Heart right ventricle (tissue), 16 donors: ENCODE measurements around the gene GAA. TPM values are rescaled to one million over a fixed set of nuclear protein-coding genes. Genes with fewer than 3 reads are reported as not detected.
A peak's percentile ranks its signal among the peaks of the same experiment; 100 is the strongest.

Experiments used
- ATAC-seq, 8 donors: fragments of 200-7000 bp; cut with Tn5 transposase; one replicate each; pipeline ENCODE4 v1.9.1; 2020; ENCODE audit warnings: mild to moderate bottlenecking in 8 of 8, moderate library complexity in 8 of 8, moderate number of reproducible peaks in 1 of 8
- DNase-seq, 2 donors: peaks; one replicate each; pipeline ENCODE4 v3.0.0-alpha.2; 2020
- H3K27ac ChIP-seq, 10 donors: fragments of 200-600 bp; sonication (generic) in 2 of 10; one replicate each; pipeline versions ENCODE4 v1.5.0 to v1.8.0; 2020 to 2022; ENCODE audit warnings: mild to moderate bottlenecking in 3 of 10
- H3K27me3 ChIP-seq, 7 donors: fragments of 200-600 bp; one replicate each; pipeline ENCODE4 v1.8.0; 2021 to 2022; ENCODE audit warnings: mild to moderate bottlenecking in 2 of 7
- H3K36me3 ChIP-seq, 9 donors: fragments of 200-600 bp; sonication (generic) in 1 of 9; one replicate each; pipeline versions ENCODE4 v1.5.0 to v1.8.0; 2020 to 2022; ENCODE audit warnings: mild to moderate bottlenecking in 2 of 9
- H3K4me1 ChIP-seq, 9 donors: fragments of 200-600 bp; sonication (generic) in 1 of 9; one replicate each; pipeline versions ENCODE4 v1.5.0 to v1.8.0; 2020 to 2022; ENCODE audit warnings: mild to moderate bottlenecking in 4 of 9
- H3K4me3 ChIP-seq, 10 donors: fragments of 200-600 bp; sonication (generic) in 2 of 10; one replicate each; pipeline versions ENCODE4 v1.5.0 to v1.8.0; 2020 to 2022; ENCODE audit warnings: mild to moderate bottlenecking in 7 of 10, moderate library complexity in 2 of 10
- H3K9me3 ChIP-seq, 11 donors: fragments of 200-600 bp in 10 of 11; sonication (generic) in 2 of 11; one replicate each; pipeline versions ENCODE4 v1.5.0 to v1.8.0; 2013 to 2022; ENCODE audit warnings: mild to moderate bottlenecking in 2 of 11, control low read depth in 1 of 11, moderate library complexity in 1 of 11
- WGBS, 2 donors: extraction: QIAGEN DNeasy Blood & Tissue Kit; methylation state at CpG; one replicate each; pipeline ENCODE4 v1.1.7; 2013; ENCODE audit warnings: inconsistent platforms in 1 of 2; 5-methylcytosine and 5-hydroxymethylcytosine counted together
- intact Hi-C, 10 donors: fragments of 100-400 bp; cut with DNase I; formaldehyde crosslinking; loops; one replicate each; pipeline versions ENCODE4 v1.11.1 to v1.14.2; 2022
- polyA plus RNA-seq, 2 donors: library from polyadenylated mRNA; stranded (reverse); fragments of 200-250 nt; gene quantifications; one replicate each; pipeline ENCODE4 v1.2.3, GENCODE V29; 2013
- total RNA-seq, 10 donors: library from RNA; stranded (reverse); fragmentation: NEBNext Ultra II Directional in 3 of 10; extraction: Animal tissue kit (Norgen Biotek cat#: 25700) in 3 of 10; gene quantifications; one replicate each; pipeline versions ENCODE4 v1.2.1 to v1.2.4, GENCODE V29; 2021 to 2023
- TF ChIP-seq, protein P1 (sequence below), 9 donors: fragments of 200-600 bp; sonication (generic) in 2 of 9; IDR thresholded peaks; one replicate each; pipeline versions ENCODE4 v1.5.0 to v1.8.0; 2021 to 2022; ENCODE audit warnings: antibody characterized with exemption in 9 of 9, mild to moderate bottlenecking in 5 of 9, moderate library complexity in 1 of 9
- donor health status: Arrhythmogenic right ventricular cardiomyopathy.
- donor health status: ischemic (EF 13 %, LVEDD 7.1; RV severe dilation, severe dysfunction).
- donor health status: healthy with polysubstance abuse.
- donor health status: DM: no; HTN: yes; CAD: no.
- donor health status: DM: no; HTN: no; CAD: no.
- donor health status: ischemic (EF 25% LVEDD 6.9; RV normal size, moderate dysfunction).
- donor health status: ischemic (EF 25% LVEDD 5.7; RV mildly dilated, moderate dysfunction).
- donor health status: healthy.
- donor health status: DM: yes; HTN: yes; CAD: no.
- donor health status: Ischemic cardiomyopathy.
- donor health status: ischemic (EF 35%, LVEDD 5.7; RV mildly dilated, moderate dysfunction).
- donor health status: nonischemic (EF 11% LVEDD 7.7; RV severe dilation, severe dysfunction).
- donor health status: DM: yes; HTN: yes; CAD: no.
- donor health status: PGD.
- donor health status: ischemic (EF 29% LVEDD 5.4; RV normal size, mild dysfunction).
- donor health status: nonischemic (EF 23%, LVEDD 6.1; RV moderate dilation, normal function).

Gene GAA
- total and polyA plus RNA-seq, 12 donors = 26.4 to 67.7 (median 49.6) TPM

DNA sequence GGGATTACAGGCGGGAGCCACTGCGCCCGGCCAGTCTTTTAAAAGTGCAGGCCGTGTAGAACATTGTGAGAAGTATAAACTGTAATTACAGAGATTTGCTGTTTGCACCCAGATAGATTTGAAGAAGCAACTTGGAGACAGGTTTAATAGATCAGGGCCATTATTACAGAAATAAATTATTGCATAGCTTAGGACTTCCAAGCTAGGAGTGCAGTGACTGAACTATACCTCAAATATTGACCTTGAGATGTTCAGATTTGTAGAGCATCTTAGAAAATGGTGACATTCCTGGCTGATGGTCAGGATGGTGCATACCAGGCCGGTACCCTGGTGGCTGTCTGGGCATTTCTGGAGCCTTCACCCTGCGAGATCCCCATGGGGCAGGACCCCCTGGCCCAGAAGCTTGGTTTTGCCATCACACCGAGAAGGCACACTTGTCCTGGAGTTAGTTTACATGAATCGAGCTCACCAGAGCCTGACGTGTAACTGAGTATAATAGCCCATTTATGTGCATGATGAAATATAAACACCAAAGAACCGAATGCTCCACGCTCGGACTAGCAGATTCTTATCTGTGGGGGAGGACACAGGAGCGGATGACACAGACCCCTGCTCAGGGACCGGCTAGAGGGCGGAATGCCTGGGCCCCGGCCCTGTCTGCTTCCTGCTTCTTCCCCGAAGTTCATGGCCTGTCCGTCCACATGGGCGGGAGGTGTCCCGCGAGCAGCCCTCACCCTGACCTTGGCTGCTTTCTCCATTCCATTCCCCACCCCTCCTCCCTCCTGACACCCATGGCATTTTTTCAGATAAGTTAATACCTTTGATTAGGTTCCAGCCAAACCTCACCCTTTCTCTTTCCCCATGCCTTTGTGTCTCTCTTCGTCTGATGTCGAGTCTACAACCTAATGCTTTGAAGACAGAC lies 32.8 kb upstream of the GAA start:
- peak; percentile 32 to 40 for DNase-seq
- peak in 7 of 8 donors; percentile 37 to 52 (median 48) for ATAC-seq
- WGBS, 2 donors = 52 to 62% methylated on average over 23 of the region's 23 CpGs
- peaks cover 17 to 51% (median 40%) of the 10 kb centered on the region in 9 donors for H3K4me1 ChIP-seq
- H3K27me3 ChIP-seq = no peaks in the 10 kb centered on the region
- no peaks in the 10 kb centered on the region for H3K36me3 ChIP-seq
- peak overlapping the region in 9 of 10 donors; percentile 7 to 95 (median 83) for H3K27ac ChIP-seq
- no peaks in the 10 kb centered on the region for H3K9me3 ChIP-seq
- TF ChIP-seq, protein P1, sequence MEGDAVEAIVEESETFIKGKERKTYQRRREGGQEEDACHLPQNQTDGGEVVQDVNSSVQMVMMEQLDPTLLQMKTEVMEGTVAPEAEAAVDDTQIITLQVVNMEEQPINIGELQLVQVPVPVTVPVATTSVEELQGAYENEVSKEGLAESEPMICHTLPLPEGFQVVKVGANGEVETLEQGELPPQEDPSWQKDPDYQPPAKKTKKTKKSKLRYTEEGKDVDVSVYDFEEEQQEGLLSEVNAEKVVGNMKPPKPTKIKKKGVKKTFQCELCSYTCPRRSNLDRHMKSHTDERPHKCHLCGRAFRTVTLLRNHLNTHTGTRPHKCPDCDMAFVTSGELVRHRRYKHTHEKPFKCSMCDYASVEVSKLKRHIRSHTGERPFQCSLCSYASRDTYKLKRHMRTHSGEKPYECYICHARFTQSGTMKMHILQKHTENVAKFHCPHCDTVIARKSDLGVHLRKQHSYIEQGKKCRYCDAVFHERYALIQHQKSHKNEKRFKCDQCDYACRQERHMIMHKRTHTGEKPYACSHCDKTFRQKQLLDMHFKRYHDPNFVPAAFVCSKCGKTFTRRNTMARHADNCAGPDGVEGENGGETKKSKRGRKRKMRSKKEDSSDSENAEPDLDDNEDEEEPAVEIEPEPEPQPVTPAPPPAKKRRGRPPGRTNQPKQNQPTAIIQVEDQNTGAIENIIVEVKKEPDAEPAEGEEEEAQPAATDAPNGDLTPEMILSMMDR (IDR thresholded peaks at IDR 0.05) = no peak
- intact Hi-C loops = loop anchor here in 1 of 10 donors (2.0 kb wide), 1 partner anchor 32 kb away; the partner anchor contains the start of gene CCDC40
- H3K4me3 ChIP-seq = no peak overlapping the region

- ATAC-seq = peak in 7 of 8 donors; percentile 9 to 46 (median 35)
- H3K9me3 ChIP-seq = no peaks in the 10 kb centered on the region
- no peaks in the 10 kb centered on the region for H3K36me3 ChIP-seq
- peaks cover 17 to 49% (median 40%) of the 10 kb centered on the region in 9 donors for H3K4me1 ChIP-seq
- peak overlapping the region; percentile 71 to 95 (median 84) for H3K27ac ChIP-seq
- no peak for DNase-seq
- peak overlapping the region; percentile 8 to 58 (median 46) for H3K4me3 ChIP-seq
- H3K27me3 ChIP-seq = no peaks in the 10 kb centered on the region
- 55 to 79% methylated on average over 15 of the region's 15 CpGs for WGBS, 2 donors
- TF ChIP-seq, protein P1 (IDR thresholded peaks at IDR 0.05) = no peak
- intact Hi-C loops = loop anchor here in 2 of 10 donors (5.0 kb wide), 2 partner anchors 33 to 63 kb away; partner anchors contain the start of genes CCDC40 (in 1 of the 2) and TBC1D16 (in 1 of the 2)
These were observed 30.8 kb upstream of the GAA start for GRCh38 chr17:80070375-80071115.

DNA sequence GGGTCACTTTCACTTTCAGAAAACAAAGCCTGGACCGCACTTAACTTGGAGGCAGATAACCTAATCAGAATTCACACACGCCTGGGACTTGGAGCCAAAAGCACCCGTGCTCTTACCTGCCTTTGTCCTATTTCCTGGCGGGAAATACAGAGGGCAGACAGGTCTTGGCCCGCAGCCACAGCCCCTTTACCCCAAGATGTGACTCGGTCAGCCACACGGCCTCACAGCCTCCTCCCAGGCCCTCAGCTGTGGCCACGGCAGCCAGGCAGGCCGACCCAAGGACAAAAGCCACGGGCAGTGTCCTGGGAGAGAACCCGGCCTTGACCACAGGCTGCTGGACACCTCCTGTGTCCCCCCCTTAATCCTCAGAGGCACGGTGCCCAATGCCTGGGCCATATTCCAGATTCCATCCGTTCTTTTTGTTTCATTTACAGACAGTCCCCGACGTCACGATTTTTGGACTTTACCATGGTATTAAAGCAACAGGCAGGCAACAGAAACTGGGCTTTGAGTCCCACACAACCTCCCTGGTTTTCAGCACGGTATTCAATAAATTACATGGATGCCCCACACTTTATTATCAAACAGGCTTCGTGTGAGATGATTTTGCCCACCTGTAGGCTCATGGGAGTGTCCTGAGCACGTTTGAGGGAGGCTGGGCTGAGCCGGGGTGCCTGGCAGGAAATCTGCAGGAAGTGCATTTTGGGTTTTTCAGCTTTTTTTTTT lies 30.1 kb upstream of the GAA start:
- WGBS, 2 donors = 11 to 31% methylated on average over 20 of the region's 20 CpGs
- intact Hi-C loops = loop anchor here in 2 of 10 donors (5.0 kb wide), 2 partner anchors 34 to 64 kb away; partner anchors contain the start of genes CCDC40 (in 1 of the 2) and TBC1D16 (in 1 of the 2)
- peak; percentile 65 to 72 for DNase-seq

More for the DNA sequence above, 30.1 kb upstream of the GAA start:
- H3K27ac ChIP-seq = peak overlapping the region; percentile 71 to 95 (median 84)
- H3K4me3 ChIP-seq = peak overlapping the region; percentile 8 to 58 (median 46)
- H3K9me3 ChIP-seq = no peaks in the 10 kb centered on the region
- no peaks in the 10 kb centered on the region for H3K27me3 ChIP-seq
- ATAC-seq = peak; percentile 58 to 80 (median 74)
- H3K4me1 ChIP-seq = peaks cover 17 to 44% (median 40%) of the 10 kb centered on the region in 9 donors
- H3K36me3 ChIP-seq = no peaks in the 10 kb centered on the region
- TF ChIP-seq, protein P1 (IDR thresholded peaks at IDR 0.05) = no peak
